Measurements from ENCODE around the gene ATP1A1.

Gene ATP1A1

DNA sequence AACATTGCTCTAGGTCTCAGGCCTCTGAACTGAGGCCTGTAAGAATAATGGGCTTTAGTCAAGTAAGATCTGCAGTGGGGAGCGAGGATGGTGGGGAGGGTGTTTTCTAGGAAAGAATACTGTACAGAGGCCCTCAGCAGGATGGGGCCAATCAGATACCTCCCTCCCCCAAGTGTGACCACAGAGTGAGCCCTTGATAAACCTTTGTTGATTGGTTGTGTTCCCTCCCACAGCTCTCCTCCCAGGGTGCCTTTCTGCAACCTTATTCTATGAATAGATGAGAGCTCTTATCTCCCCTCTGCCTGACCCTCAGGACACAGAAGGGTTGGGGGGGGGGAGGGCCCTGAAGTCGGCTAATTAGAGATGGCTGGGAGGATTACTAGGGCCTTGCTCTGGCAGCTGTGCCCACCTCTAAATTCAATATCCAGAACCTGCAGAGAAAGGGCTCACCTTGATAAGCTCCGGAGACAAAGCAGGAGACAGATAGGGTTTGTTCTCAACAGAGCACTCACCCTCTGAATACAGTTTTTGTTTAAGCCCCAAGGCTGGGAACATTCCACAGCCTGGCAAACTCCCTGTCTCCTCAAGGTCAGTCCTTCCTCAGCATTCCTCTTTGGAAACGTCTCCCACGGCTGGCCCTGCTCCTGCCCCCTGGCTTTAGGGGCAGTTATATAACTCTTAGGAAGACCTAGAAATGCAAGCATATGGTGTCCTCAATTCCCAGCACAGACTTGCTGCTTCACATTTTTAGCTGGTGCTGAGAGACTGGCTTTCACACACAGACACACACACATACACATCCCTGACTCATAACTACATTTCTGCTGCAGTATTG is 42.9 kb downstream of the ATP1A1 start:
- DNase-seq, result no peak

- DNase-seq, result no peak
Measured at GRCh38 chr1:116416854-116417513, 43.9 kb downstream of the ATP1A1 start.

- DNase-seq, result no peak
Measured at GRCh38 chr1:116417678-116418077, 44.6 kb downstream of the ATP1A1 start.

DNA sequence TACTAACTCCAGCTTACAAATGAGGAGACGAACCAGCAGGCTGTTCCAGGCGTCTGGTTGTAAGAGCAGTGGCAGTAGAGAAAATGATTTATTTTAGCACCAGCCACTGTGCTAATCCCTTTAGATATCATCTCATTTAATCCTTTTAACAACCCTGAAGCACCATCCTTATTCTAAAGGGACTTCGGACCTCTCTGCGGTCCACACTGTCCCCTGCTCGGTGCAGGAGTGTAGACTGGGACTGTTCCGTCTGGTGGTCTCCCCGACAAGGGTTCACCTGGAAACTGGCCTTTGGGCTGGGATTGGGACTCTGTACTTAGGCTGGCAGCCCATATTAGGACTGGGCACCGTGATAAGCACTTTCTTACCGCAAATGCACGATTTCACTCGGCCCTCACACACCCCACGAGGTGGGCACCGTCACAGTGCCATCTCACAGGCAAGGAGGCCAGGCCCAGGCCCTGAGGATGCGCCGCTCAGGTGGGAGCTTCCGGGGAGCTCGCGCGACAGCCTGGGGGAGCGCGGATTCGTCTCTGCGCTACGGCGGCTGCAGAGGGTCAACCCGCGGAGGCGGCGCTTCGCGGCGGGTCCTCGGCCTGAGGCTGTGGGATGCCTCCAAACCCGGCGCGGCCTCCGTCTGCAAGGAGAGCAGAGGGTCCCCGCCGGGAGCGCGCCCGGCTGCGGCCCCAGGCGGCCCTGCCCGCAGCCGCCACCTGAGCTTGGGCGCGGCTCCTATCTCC is 45.2 kb downstream of the ATP1A1 start:
- DNase-seq, result peak; percentile 90

DNA sequence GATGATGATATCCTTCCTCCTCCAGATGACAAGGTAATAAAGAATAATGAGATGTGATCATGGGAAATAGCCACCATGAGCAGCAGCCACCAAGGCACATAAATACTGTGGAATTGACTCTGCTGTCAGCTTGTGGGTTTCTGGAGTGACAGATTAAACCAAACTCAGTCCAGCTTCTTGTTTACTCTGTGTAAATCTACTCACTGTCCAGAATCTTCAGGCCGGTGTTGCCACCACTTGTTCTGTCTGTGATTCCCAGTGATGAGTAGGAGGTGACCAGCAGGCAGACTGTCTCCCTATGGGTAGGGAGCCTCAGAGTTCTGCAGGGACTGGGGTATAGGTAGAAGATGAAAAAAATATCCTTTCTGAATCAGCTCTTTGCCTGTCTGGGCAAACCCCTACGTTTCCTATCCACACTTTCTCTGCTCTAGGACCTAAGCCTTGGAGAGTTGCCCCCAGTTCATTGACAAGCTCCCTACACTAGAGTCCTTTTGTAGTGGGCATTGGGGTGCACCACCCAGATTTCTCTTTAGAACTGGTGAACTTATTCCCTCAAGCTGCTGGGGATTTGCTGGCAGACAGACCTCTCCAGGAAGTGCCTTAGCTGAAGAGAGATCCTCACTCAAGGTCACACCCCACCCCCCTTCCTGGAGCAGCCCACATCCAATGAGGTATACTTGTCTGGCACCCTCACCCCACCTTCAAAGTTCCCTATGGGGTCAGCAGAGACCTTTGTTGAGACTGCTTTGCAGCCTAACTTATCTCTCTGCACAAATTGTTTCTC is 47.6 kb downstream of the ATP1A1 start:
- no peak for DNase-seq

GRCh38 chr1:116424438-116424837 is 51.4 kb downstream of the ATP1A1 start:
- no peak for DNase-seq

DNA sequence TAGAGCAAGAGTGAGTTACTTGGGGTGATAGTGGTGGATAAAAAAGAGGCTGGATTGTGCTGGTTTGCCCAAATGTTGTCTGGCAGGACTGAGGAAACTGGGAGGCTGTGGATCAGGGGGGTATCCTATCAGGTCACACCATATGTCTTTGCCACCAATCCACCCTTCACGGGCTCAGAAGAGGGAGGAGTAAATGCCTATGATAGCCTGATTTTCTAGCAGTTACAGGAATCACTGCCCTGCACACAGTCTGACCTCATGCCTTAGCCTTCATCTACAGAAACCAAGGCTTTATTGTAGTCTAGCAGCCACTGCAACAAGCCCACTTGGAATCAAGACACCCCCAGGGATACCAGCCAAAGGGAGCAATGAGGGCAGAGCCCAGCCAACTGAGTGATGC is 51.8 kb downstream of the ATP1A1 start:
- DNase-seq, result no peak

DNA sequence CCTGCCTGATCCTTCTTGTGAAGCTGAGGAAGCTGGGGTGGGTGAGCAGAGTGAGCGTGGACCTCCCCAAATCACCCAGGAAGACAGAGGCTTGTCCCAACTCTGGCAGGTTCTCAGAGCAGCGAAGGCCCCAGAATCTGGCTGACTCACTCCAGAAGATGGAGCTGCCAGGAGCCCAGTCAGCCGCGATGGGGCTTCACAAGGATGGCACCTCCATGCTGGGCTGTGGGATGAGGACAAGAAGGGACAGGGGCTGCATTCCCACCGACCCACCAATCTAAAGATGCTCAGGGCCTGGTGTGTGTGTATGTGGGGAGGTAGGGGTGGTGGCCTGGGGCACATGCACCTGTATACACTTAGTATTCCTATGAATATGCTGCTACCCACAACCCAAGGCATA is 52.9 kb downstream of the ATP1A1 start:
- no peak for DNase-seq

DNA sequence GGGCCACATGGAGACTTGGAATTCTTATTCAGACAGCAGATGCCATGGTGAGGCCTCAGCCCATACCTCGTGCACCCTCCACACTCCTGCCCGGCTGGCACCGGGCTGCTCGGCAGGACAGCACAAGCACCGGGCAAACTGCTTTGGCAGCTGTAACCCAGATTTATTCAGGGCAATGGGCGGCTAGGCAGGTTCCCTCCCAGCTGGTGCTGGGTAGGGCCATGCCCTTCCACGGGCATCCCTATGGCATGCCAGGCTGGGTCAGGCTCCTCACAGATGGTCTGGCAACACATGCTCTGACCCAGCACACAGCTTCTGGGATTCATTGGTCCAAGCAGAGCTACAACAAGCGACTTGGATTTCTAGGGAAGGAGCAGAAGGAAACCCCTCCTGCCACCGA is 53.4 kb downstream of the ATP1A1 start:
- DNase-seq, result no peak

GRCh38 chr1:116428576-116428975 is 55.5 kb downstream of the ATP1A1 start:
- DNase-seq, result no peak

- no peak for DNase-seq
Measured at GRCh38 chr1:116429821-116430374, 56.9 kb downstream of the ATP1A1 start.

GRCh38 chr1:116431870-116432500 is 58.9 kb downstream of the ATP1A1 start:
- no peak for DNase-seq

GRCh38 chr1:116432655-116433265 is 59.7 kb downstream of the ATP1A1 start:
- DNase-seq, result no peak

- DNase-seq, result no peak
Measured at GRCh38 chr1:116433275-116434257, 60.5 kb downstream of the ATP1A1 start.

GRCh38 chr1:116434849-116435248 is 61.8 kb downstream of the ATP1A1 start:
- no peak for DNase-seq

GRCh38 chr1:116435806-116436610 is 63.0 kb downstream of the ATP1A1 start:
- no peak for DNase-seq

GRCh38 chr1:116436611-116436970 is 63.5 kb downstream of the ATP1A1 start:
- no peak for DNase-seq

DNA sequence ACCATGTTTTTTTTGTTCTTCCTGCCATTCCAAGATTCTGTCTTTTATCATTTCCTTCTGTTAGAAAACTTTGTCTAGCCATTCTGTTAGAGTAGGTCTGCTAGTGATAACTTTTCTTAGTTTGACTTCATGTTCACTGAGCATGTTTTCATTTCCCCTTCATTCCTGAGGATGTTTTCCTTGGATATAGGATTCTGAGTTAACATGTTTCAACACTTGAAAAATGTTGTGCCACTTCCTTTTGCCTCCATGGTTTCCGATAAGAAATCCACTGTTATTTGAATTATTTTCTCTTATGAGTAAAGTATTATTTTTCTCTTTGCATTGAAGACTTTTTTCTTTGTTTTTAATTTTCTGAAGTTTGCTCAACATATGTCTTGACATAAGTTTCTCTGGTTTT is 66.7 kb downstream of the ATP1A1 start:
- DNase-seq, result no peak

GRCh38 chr1:116440731-116441130 is 67.7 kb downstream of the ATP1A1 start:
- no peak for DNase-seq

- no peak for DNase-seq
Measured at GRCh38 chr1:116445534-116445933, 72.5 kb downstream of the ATP1A1 start.

All from activated CD4-positive, alpha-beta T cell treated with anti-CD3 and anti-CD28 coated beads, Interleukin-2, amount 50 U/mL, for 16 hours (primary cell).